Smooth muscle cell (in vitro differentiated cells): ENCODE measurements around the gene BCAS1. TPM values are rescaled to one million over a fixed set of nuclear protein-coding genes. Genes with fewer than 3 reads are reported as not detected.
A peak's percentile ranks its signal among the peaks of the same experiment; 100 is the strongest.

Experiments used
- DNase-seq: peaks from one replicate; lab custom pipeline; 2025; ENCODE audit not compliant: unreplicated experiment; lab: John Stamatoyannopoulos, UW
- H2AFZ ChIP-seq: fragments of 200-600 bp; sonication (generic); 2 replicates; pipeline ENCODE4 v1.6.0; 2016; ENCODE audit warnings: antibody characterized with exemption, low read depth, mild to moderate bottlenecking
- H3F3A ChIP-seq: fragments of 200-600 bp; sonication (generic); 2 replicates; pipeline ENCODE4 v1.6.0; 2017; ENCODE audit warnings: antibody characterized with exemption, low read depth
- H3K27ac ChIP-seq: fragments of 200-600 bp; sonication (generic); 2 replicates; pipeline ENCODE4 v1.5.1; 2016; ENCODE audit warnings: low read depth, mild to moderate bottlenecking
- H3K27me3 ChIP-seq: fragments of 200-600 bp; sonication (generic); 2 replicates; pipeline ENCODE4 v1.6.1; 2016; ENCODE audit warnings: low read depth, mild to moderate bottlenecking
- H3K36me3 ChIP-seq: fragments of 200-600 bp; sonication (generic); 2 replicates; pipeline ENCODE4 v1.5.1; 2016; ENCODE audit warnings: low read depth
- H3K4me1 ChIP-seq: fragments of 200-600 bp; sonication (generic); 2 replicates; pipeline ENCODE4 v1.5.1; 2016; ENCODE audit warnings: low read depth
- H3K4me2 ChIP-seq: fragments of 200-600 bp; sonication (generic); 2 replicates; pipeline ENCODE4 v1.6.0; 2016; ENCODE audit warnings: mild to moderate bottlenecking
- H3K4me3 ChIP-seq: fragments of 200-600 bp; sonication (generic); 2 replicates; pipeline ENCODE4 v1.5.1; 2016; ENCODE audit warnings: mild to moderate bottlenecking
- H3K79me2 ChIP-seq: fragments of 200-600 bp; sonication (generic); 2 replicates; pipeline ENCODE4 v1.6.0; 2016; ENCODE audit warnings: low read depth, mild to moderate bottlenecking
- H3K9ac ChIP-seq: fragments of 200-600 bp; sonication (generic); 2 replicates; pipeline ENCODE4 v1.6.0; 2016; ENCODE audit warnings: low read depth
- H3K9me3 ChIP-seq: fragments of 200-600 bp; sonication (generic); replicated peaks from 2 replicates; pipeline ENCODE4 v1.5.1; 2016; ENCODE audit warnings: low read depth
- H4K20me1 ChIP-seq: fragments of 200-600 bp; sonication (generic); 2 replicates; pipeline ENCODE4 v1.6.0; 2016; ENCODE audit warnings: low read depth
- CTCF ChIP-seq: fragments of 200-600 bp; sonication (generic); IDR thresholded peaks from 2 replicates; pipeline ENCODE4 v1.5.1; 2017; ENCODE audit warnings: borderline replicate concordance, mild to moderate bottlenecking, antibody characterized with exemption; ENCODE audit not compliant: insufficient read depth, poor library complexity, severe bottlenecking
- WGBS: methylation state at CpG from one replicate; pipeline ENCODE4 v1.1.7; 2016; ENCODE audit warnings: low lambda C conversion rate; 5-methylcytosine and 5-hydroxymethylcytosine counted together
- polyA plus RNA-seq: library from polyadenylated mRNA; unstranded; fragments of >200 nt; fragmentation: Nextera tagmentation; extraction: Ambion mirVana; gene quantifications from 2 replicates; pipeline ENCODE4 v1.2.1, GENCODE V29; 2016
- total RNA-seq: library from RNA; depleted of rRNA; stranded (reverse); fragments of >200 nt; gene quantifications from 2 replicates; pipeline ENCODE4 v1.2.3, GENCODE V29; 2014

The BCAS1 gene
- total and polyA plus RNA-seq, 2 experiments from 2014 or later = 0.09 to 0.15 TPM

GRCh38 chr20:53902968-53903651 is 167.3 kb downstream of the BCAS1 start:
- no peak overlapping the region for H3K4me3 ChIP-seq
- no peak overlapping the region for H3K27ac ChIP-seq
- DNase-seq = no peak
- H2AFZ ChIP-seq = no peak overlapping the region
- no peaks in the 10 kb centered on the region for H3K36me3 ChIP-seq
- no peak for TF ChIP-seq CTCF
- H3K9me3 ChIP-seq = no peaks in the 10 kb centered on the region
- no peaks in the 10 kb centered on the region for H3K79me2 ChIP-seq
- peaks cover 29% of the 10 kb centered on the region for H3F3A ChIP-seq
- WGBS = 96% methylated on average over 11 of the region's 11 CpGs
- peaks cover 35% of the 10 kb centered on the region for H3K4me1 ChIP-seq
- no peaks in the 10 kb centered on the region for H3K27me3 ChIP-seq
- no peak overlapping the region for H3K4me2 ChIP-seq
- H3K9ac ChIP-seq = no peak overlapping the region
- H4K20me1 ChIP-seq = no peaks in the 10 kb centered on the region

DNA sequence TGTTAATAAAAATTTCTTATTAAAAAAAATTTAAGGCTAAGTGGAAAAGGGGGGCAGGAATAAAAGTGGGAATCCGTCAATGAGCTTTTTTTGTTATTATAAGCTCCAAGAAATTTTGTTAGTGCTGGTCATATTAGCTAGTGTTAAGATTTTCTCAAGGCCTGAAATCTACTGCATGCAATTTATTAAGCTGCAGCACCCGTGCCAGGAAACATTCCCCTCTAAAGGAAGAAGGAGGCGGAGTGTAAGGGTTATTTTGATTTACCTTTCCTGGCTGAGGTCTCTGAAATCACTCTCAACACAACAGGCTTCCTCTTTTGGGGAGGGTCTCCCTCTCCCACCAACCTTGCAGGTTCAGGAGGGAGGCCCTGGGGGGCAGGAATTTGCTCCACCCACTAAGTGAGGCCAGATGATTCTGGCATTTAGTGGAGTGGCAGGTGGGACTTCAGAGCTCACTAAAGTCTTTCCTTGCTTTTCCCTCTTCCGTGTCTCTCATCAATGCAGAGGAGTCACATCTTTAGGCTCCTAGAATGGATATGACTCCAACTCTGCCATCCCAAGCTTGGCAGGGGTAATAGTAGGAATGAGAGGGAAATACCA is 168.8 kb downstream of the BCAS1 start:
- Histone ChIP-seq H3K27me3 (no peaks in the 10 kb centered on the region), H3K4me3 (no peak overlapping the region), H3K27ac (peak overlapping the region; percentile 97), H4K20me1 (no peaks in the 10 kb centered on the region), H3K4me1 (peaks cover 35% of the 10 kb centered on the region), H3K9me3 (no peaks in the 10 kb centered on the region), H3K79me2 (no peaks in the 10 kb centered on the region), H3K4me2 (peak overlapping the region; percentile 70), H2AFZ (no peak overlapping the region), H3K9ac (peak overlapping the region; percentile 85), H3F3A (peaks cover 29% of the 10 kb centered on the region), H3K36me3 (no peaks in the 10 kb centered on the region)
- no peak for DNase-seq
- WGBS = 77% methylated on average over 4 of the region's 4 CpGs
- TF ChIP-seq CTCF = no peak

- no peak overlapping the region for H3K4me3 ChIP-seq
- no peak for TF ChIP-seq CTCF
- H3K36me3 ChIP-seq = no peaks in the 10 kb centered on the region
- no peaks in the 10 kb centered on the region for H4K20me1 ChIP-seq
- peaks cover 35% of the 10 kb centered on the region for H3K4me1 ChIP-seq
- H3K4me2 ChIP-seq = peak overlapping the region; percentile 70
- H3K27ac ChIP-seq = peak overlapping the region; percentile 97
- peak overlapping the region; percentile 85 for H3K9ac ChIP-seq
- 16% methylated on average over 6 of the region's 6 CpGs for WGBS
- H2AFZ ChIP-seq = no peak overlapping the region
- no peak for DNase-seq
- H3F3A ChIP-seq = peaks cover 29% of the 10 kb centered on the region
- no peaks in the 10 kb centered on the region for H3K27me3 ChIP-seq
- no peaks in the 10 kb centered on the region for H3K79me2 ChIP-seq
- no peaks in the 10 kb centered on the region for H3K9me3 ChIP-seq
Measured at GRCh38 chr20:53901064-53901463, 169.3 kb downstream of the BCAS1 start.
